ENCODE measurements around the gene ZNF487.

- TF ChIP-seq, protein P1, sequence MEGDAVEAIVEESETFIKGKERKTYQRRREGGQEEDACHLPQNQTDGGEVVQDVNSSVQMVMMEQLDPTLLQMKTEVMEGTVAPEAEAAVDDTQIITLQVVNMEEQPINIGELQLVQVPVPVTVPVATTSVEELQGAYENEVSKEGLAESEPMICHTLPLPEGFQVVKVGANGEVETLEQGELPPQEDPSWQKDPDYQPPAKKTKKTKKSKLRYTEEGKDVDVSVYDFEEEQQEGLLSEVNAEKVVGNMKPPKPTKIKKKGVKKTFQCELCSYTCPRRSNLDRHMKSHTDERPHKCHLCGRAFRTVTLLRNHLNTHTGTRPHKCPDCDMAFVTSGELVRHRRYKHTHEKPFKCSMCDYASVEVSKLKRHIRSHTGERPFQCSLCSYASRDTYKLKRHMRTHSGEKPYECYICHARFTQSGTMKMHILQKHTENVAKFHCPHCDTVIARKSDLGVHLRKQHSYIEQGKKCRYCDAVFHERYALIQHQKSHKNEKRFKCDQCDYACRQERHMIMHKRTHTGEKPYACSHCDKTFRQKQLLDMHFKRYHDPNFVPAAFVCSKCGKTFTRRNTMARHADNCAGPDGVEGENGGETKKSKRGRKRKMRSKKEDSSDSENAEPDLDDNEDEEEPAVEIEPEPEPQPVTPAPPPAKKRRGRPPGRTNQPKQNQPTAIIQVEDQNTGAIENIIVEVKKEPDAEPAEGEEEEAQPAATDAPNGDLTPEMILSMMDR (conservative IDR thresholded peaks at IDR 0.05; ENCODE audit: low read length): no peak
- no peak for TF ChIP-seq EZH2phosphoT487 (IDR thresholded peaks at IDR 0.05; ENCODE audit: borderline replicate concordance, low read depth, low read length)
Measured at GRCh38 chr10:43453266-43453831, 16.4 kb downstream of the ZNF487 start.
